A673 (cell line): ENCODE results near the gene DDI2. TPM values are rescaled to one million over a fixed set of nuclear protein-coding genes. Genes with fewer than 3 reads are reported as not detected.

Experiments used
- BruUV-seq: library from RNA; stranded (reverse); fragments of 400-500 nt; replicated peaks from 2 replicates; lab custom pipeline; 2021; lab: Mats Ljungman, UMichigan
- CTCF ChIA-PET: fragments of 300-600 bp; sonication (Branson Sonifier 250); formaldehyde crosslinking; loops from one replicate; lab custom pipeline; 2022; ENCODE audit warnings: antibody characterized with exemption; lab: Charles Lee
- POLR2A ChIA-PET: fragments of 300-600 bp; sonication (Branson Sonifier 250); formaldehyde crosslinking; loops from one replicate; lab custom pipeline; 2022; ENCODE audit warnings: antibody characterized with exemption; ENCODE audit not compliant: low non-redundant PET; lab: Charles Lee
- DNase-seq: peaks from one replicate; pipeline ENCODE4 v3.0.0-alpha.2; 2015; ENCODE audit warnings: low spot score
- H3K27ac ChIP-seq: fragments of 200-600 bp; sonication (generic); 2 replicates; pipeline ENCODE4 v1.5.1; 2016; ENCODE audit warnings: mixed run types, low read depth, mild to moderate bottlenecking, mixed read lengths, antibody characterized with exemption, low read length; ENCODE audit not compliant: poor library complexity, severe bottlenecking
- H3K27me3 ChIP-seq: fragments of 200-600 bp; sonication (generic); replicated peaks from 2 replicates; pipeline ENCODE4 v1.6.1; 2017; ENCODE audit warnings: mixed run types, low read depth, mild to moderate bottlenecking, mixed read lengths, antibody characterized with exemption, low read length; ENCODE audit not compliant: insufficient read depth, poor library complexity
- H3K36me3 ChIP-seq: fragments of 200-600 bp; sonication (generic); 2 replicates; pipeline ENCODE4 v1.6.1; 2016; ENCODE audit warnings: mixed run types, mild to moderate bottlenecking, mixed read lengths, antibody characterized with exemption, low read length; ENCODE audit not compliant: insufficient read depth, poor library complexity, severe bottlenecking
- H3K4me1 ChIP-seq: fragments of 200-600 bp; sonication (generic); 2 replicates; pipeline ENCODE4 v1.6.1; 2017; ENCODE audit warnings: mixed run types, mild to moderate bottlenecking, mixed read lengths, antibody characterized with exemption, low read length; ENCODE audit not compliant: insufficient read depth, poor library complexity, severe bottlenecking
- H3K4me3 ChIP-seq: fragments of 200-600 bp; sonication (generic); 2 replicates; pipeline ENCODE4 v1.5.1; 2016; ENCODE audit warnings: low read depth, mixed run types, mild to moderate bottlenecking, mixed read lengths, low read length; ENCODE audit not compliant: poor library complexity, severe bottlenecking
- H3K9me3 ChIP-seq: fragments of 200-600 bp; sonication (generic); 2 replicates; pipeline ENCODE4 v1.6.1; 2016; ENCODE audit warnings: mixed run types, low read depth, mild to moderate bottlenecking, mixed read lengths, antibody characterized with exemption, low read length; ENCODE audit not compliant: poor library complexity, severe bottlenecking
- CTCF ChIP-seq: fragments of 300-800, 200-600 bp; sonication (generic); conservative IDR thresholded peaks from 2 replicates; pipeline ENCODE4 v1.5.1; 2017; ENCODE audit warnings: low read depth, mild to moderate bottlenecking, antibody characterized with exemption, low read length, moderate library complexity, mixed read lengths
- EZH2 ChIP-seq: fragments of 200-600 bp; sonication (generic); IDR thresholded peaks from 2 replicates; pipeline ENCODE4 v1.6.1; 2017; ENCODE audit warnings: borderline replicate concordance, low read depth, mild to moderate bottlenecking, mixed read lengths, antibody characterized with exemption, low read length; ENCODE audit not compliant: poor library complexity, severe bottlenecking
- intact Hi-C: fragments of 100-400 bp; cut with micrococcal nuclease; formaldehyde crosslinking; loops from one replicate; pipeline ENCODE4 v1.10.0; 2022; ENCODE audit not compliant: unreplicated experiment
- total RNA-seq: library from RNA; stranded (reverse); gene quantifications from 2 replicates; pipeline ENCODE4 v1.2.3, GENCODE V29; 2021

The DDI2 gene
- total RNA-seq, 1 experiment from 2014 or later, result 41.3 TPM

- H3K27me3 ChIP-seq, result no peaks in the 10 kb centered on the region
- ChIA-PET POLR2A (no interaction called here), CTCF (no interaction called here)
- peak overlapping the region; percentile 37 for H3K27ac ChIP-seq
- TSS peak; percentile 66 for BruUV-seq
- intact Hi-C loops, result no loop called here
- H3K9me3 ChIP-seq, result no peaks in the 10 kb centered on the region
- no peak for DNase-seq
- TF ChIP-seq CTCF (no peak), EZH2 (no peak)
- H3K36me3 ChIP-seq, result no peaks in the 10 kb centered on the region
- H3K4me3 ChIP-seq, result peak overlapping the region; percentile 89
- peaks cover 10% of the 10 kb centered on the region for H3K4me1 ChIP-seq
These were observed 685 bp upstream of the DDI2 start for GRCh38 chr1:15616373-15617172.

- ChIA-PET POLR2A (interaction anchor here (0.6 kb wide), 1 partner anchor 25 kb away, joined by 3 read pairs; no protein-coding TSS in a partner anchor), CTCF (no interaction called here)
- DNase-seq, result no peak
- Histone ChIP-seq H3K27ac (peak overlapping the region; percentile 91), H3K36me3 (no peaks in the 10 kb centered on the region), H3K4me1 (peaks cover 10% of the 10 kb centered on the region), H3K9me3 (no peaks in the 10 kb centered on the region), H3K4me3 (peak overlapping the region; percentile 89), H3K27me3 (no peaks in the 10 kb centered on the region)
- no TSS peak for BruUV-seq
- TF ChIP-seq CTCF (no peak), EZH2 (no peak)
- intact Hi-C loops, result no loop called here
These were observed 908 bp downstream of the DDI2 start for GRCh38 chr1:15618077-15618654.

GRCh38 chr1:15618655-15619525 lies 1.6 kb downstream of the DDI2 start:
- TSS peak; percentile 69 for BruUV-seq
- no peaks in the 10 kb centered on the region for H3K36me3 ChIP-seq
- no peaks in the 10 kb centered on the region for H3K27me3 ChIP-seq
- CTCF ChIA-PET, result no interaction called here
- intact Hi-C loops, result no loop called here
- peaks cover 10% of the 10 kb centered on the region for H3K4me1 ChIP-seq
- no peak for TF ChIP-seq EZH2
- no peak for TF ChIP-seq CTCF
- peak overlapping the region; percentile 91 for H3K27ac ChIP-seq
- DNase-seq, result no peak
- peak overlapping the region; percentile 89 for H3K4me3 ChIP-seq
- H3K9me3 ChIP-seq, result no peaks in the 10 kb centered on the region
- POLR2A ChIA-PET, result no interaction called here
